Left lung (tissue), 10 donors: ENCODE data around the gene RNASE4. TPM values are rescaled to one million over a fixed set of nuclear protein-coding genes. Genes with fewer than 3 reads are reported as not detected.
A peak's percentile ranks its signal among the peaks of the same experiment; 100 is the strongest.

Experiments used
- ATAC-seq: fragments of 200-7000 bp; cut with Tn5 transposase; one replicate; pipeline ENCODE4 v1.9.1; 2020; ENCODE audit warnings: moderate library complexity
- DNase-seq, 4 donors: peaks; one replicate each; pipeline ENCODE4 v3.0.0-alpha.2; 2013 to 2020
- H3K27ac ChIP-seq, 2 donors: fragments of 200-600 bp; sonication (generic) in 1 of 2; one replicate each; pipeline versions ENCODE4 v1.5.0 to v1.8.0; 2020 to 2021
- H3K27me3 ChIP-seq, 2 donors: fragments of 200-600 bp; sonication (generic) in 1 of 2; one replicate each; pipeline versions ENCODE4 v1.5.0 to v1.8.0; 2020 to 2021
- H3K36me3 ChIP-seq, 2 donors: fragments of 200-600 bp; sonication (generic) in 1 of 2; one replicate each; pipeline versions ENCODE4 v1.5.0 to v1.8.0; 2020 to 2021
- H3K4me1 ChIP-seq, 2 donors: fragments of 200-600 bp; one replicate each; pipeline ENCODE4 v1.8.0; 2021
- H3K4me3 ChIP-seq, 2 donors: fragments of 200-600 bp; sonication (generic) in 1 of 2; one replicate each; pipeline versions ENCODE4 v1.5.0 to v1.8.0; 2020 to 2021; ENCODE audit warnings: mild to moderate bottlenecking in 1 of 2
- H3K9me3 ChIP-seq, 2 donors: fragments of 200-600 bp; sonication (generic) in 1 of 2; one replicate each; pipeline versions ENCODE4 v1.5.0 to v1.8.0; 2020 to 2021
- CTCF ChIP-seq, 2 donors: fragments of 200-600 bp; sonication (generic) in 1 of 2; IDR thresholded peaks; one replicate each; pipeline versions ENCODE4 v1.5.0 to v1.8.0; 2021; ENCODE audit warnings: antibody characterized with exemption in 2 of 2
- intact Hi-C, 2 donors: fragments of 100-400 bp; cut with DNase I; formaldehyde crosslinking; loops; one replicate each; pipeline versions ENCODE4 v1.11.2 to v1.14.2; 2022
- polyA plus RNA-seq, 6 donors: library from polyadenylated mRNA; unstranded; fragments of 120-200 nt; gene quantifications; one replicate each; pipeline ENCODE4 v1.2.1, GENCODE V29; 2013; ENCODE audit not compliant: insufficient read length in 6 of 6
- total RNA-seq, 2 donors: library from RNA; stranded (reverse); fragmentation: NEBNext Ultra II Directional; extraction: Animal tissue kit (Norgen Biotek cat#: 25700); gene quantifications; one replicate each; pipeline ENCODE4 v1.2.1, GENCODE V29; 2021
- donor health status: DM: no; HTN: yes; CAD: no.
- donor health status: DM: no; HTN: no; CAD: no.

Gene RNASE4
- total and polyA plus RNA-seq, 8 donors = 5.1 to 18.5 (median 6.7) TPM

- Histone ChIP-seq H3K27me3 (no peaks in the 10 kb centered on the region), H3K36me3 (no peaks in the 10 kb centered on the region), H3K4me3 (no peak overlapping the region), H3K27ac (no peak overlapping the region), H3K4me1 (no peaks in the 10 kb centered on the region), H3K9me3 (no peaks in the 10 kb centered on the region)
- ATAC-seq (no peak), DNase-seq (no peak)
- TF ChIP-seq CTCF (IDR thresholded peaks at IDR 0.05) = no peak
- intact Hi-C loops = no loop called here
Measured at GRCh38 chr14:20742132-20742531, 57.8 kb downstream of the RNASE4 start.

GRCh38 chr14:20743556-20743955 lies 59.2 kb downstream of the RNASE4 start:
- H3K4me1 ChIP-seq = no peaks in the 10 kb centered on the region
- peak; percentile 41 for ATAC-seq
- intact Hi-C loops = no loop called here
- DNase-seq = peak in 1 of 4 donors; percentile 56
- H3K36me3 ChIP-seq = no peaks in the 10 kb centered on the region
- H3K4me3 ChIP-seq = no peak overlapping the region
- no peak overlapping the region for H3K27ac ChIP-seq
- no peaks in the 10 kb centered on the region for H3K27me3 ChIP-seq
- no peak for TF ChIP-seq CTCF (IDR thresholded peaks at IDR 0.05)
- H3K9me3 ChIP-seq = no peaks in the 10 kb centered on the region

GRCh38 chr14:20745571-20746358 lies 61.4 kb downstream of the RNASE4 start, which contains the start of gene EDDM3A:
Gene EDDM3A (plus strand): TSS chr14:20745887. CDS start chr14:20747581, 1,694 bp downstream.
- TF ChIP-seq CTCF (IDR thresholded peaks at IDR 0.05) = no peak
- intact Hi-C loops = no loop called here

DNA sequence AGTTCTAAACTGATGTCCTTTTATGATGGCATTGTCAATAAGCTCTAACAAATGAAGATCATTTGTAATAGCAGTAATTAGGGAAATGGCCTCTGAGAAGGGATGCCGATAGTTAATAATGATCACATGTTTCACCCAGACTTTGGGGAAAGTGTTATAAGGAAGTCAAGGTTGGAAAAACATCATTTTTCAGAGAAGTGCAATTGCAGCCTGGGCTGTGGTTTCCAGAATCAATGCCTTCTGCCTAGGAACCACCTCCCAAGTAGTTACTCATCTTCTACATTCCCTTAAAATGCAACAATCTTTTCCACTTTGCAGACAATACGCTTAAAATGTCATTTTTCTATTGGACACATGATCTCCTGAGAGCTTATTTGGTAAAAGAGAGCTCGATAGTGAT lies 62.2 kb downstream of the RNASE4 start:
- no peaks in the 10 kb centered on the region for H3K36me3 ChIP-seq
- no peak overlapping the region for H3K4me3 ChIP-seq
- no peak for ATAC-seq
- H3K27ac ChIP-seq = no peak overlapping the region
- H3K4me1 ChIP-seq = no peaks in the 10 kb centered on the region
- no peaks in the 10 kb centered on the region for H3K27me3 ChIP-seq
- no peak for DNase-seq
- intact Hi-C loops = no loop called here
- TF ChIP-seq CTCF (IDR thresholded peaks at IDR 0.05) = no peak
- H3K9me3 ChIP-seq = peaks cover 0 to 4% of the 10 kb centered on the region in 2 donors

More at GRCh38 chr14:20745571-20746358, 61.4 kb downstream of the RNASE4 start, which contains the start of gene EDDM3A:
- Histone ChIP-seq H3K27me3 (no peaks in the 10 kb centered on the region), H3K27ac (no peak within 1 kb of the TSS), H3K36me3 (no peaks in the 10 kb centered on the region), H3K9me3 (no peaks in the 10 kb centered on the region), H3K4me1 (no peaks in the 10 kb centered on the region), H3K4me3 (no peak within 1 kb of the TSS)
- DNase-seq (no peak), ATAC-seq (no peak)

GRCh38 chr14:20748439-20748838 lies 64.1 kb downstream of the RNASE4 start:
- peaks cover 4 to 19% of the 10 kb centered on the region in 2 donors for H3K9me3 ChIP-seq
- no peaks in the 10 kb centered on the region for H3K36me3 ChIP-seq
- DNase-seq (no peak), ATAC-seq (no peak)
- H3K4me3 ChIP-seq = no peak overlapping the region
- no peaks in the 10 kb centered on the region for H3K27me3 ChIP-seq
- no peak overlapping the region for H3K27ac ChIP-seq
- no peak for TF ChIP-seq CTCF (IDR thresholded peaks at IDR 0.05)
- intact Hi-C loops = no loop called here
- H3K4me1 ChIP-seq = no peaks in the 10 kb centered on the region
